GM12878 (cell line): Measurements from ENCODE around the gene CCRL2. TPM values are rescaled to one million over a fixed set of nuclear protein-coding genes. Genes with fewer than 3 reads are reported as not detected.

Source experiments
- ATAC-seq: fragments of 200-7000 bp; cut with Tn5 transposase; 3 replicates; pipeline ENCODE4 v1.9.1; 2020; ENCODE audit warnings: mild to moderate bottlenecking, moderate library complexity
- BruUV-seq: library from RNA; stranded (reverse); fragments of 400-500 nt; replicated peaks from 2 replicates; lab custom pipeline; 2021; lab: Mats Ljungman, UMichigan
- CTCF ChIA-PET: fragments of 300-600 bp; sonication (Branson Sonifier 250); formaldehyde crosslinking; extraction: SDS; loops from one replicate; lab custom pipeline; 2021; ENCODE audit warnings: inconsistent platforms; lab: Yijun Ruan, JAX
- POLR2A ChIA-PET: fragments of 350-600 bp; formaldehyde crosslinking; extraction: SDS; loops from one replicate; lab custom pipeline; 2021; ENCODE audit warnings: inconsistent platforms; lab: Charles Lee
- RAD21 ChIA-PET: fragments of 300-600 bp; sonication (Branson Sonifier 250); formaldehyde crosslinking; loops from one replicate; lab custom pipeline; 2023; ENCODE audit warnings: antibody characterized with exemption; ENCODE audit not compliant: unreplicated experiment; lab: Charles Lee
- SMC1A ChIA-PET: fragments of 300-600 bp; sonication (Branson Sonifier 250); formaldehyde crosslinking; loops from one replicate; lab custom pipeline; 2023; ENCODE audit not compliant: unreplicated experiment, uncharacterized antibody; lab: Charles Lee
- DNase-seq: peaks from one replicate; pipeline ENCODE4 v3.0.0-alpha.2; 2011; ENCODE audit warnings: low read depth, low spot score
- FAIRE-seq: peaks from 3 replicates; lab custom pipeline; 2011; peaks lifted over from hg19 to GRCh38; lab: Jason Lieb, UNC
- H2AFZ ChIP-seq: 2 replicates; pipeline ENCODE4 v1.6.0; 2011; ENCODE audit warnings: low read depth, low read length, control low read depth; ENCODE audit not compliant: control insufficient read depth
- H3K27ac ChIP-seq: 2 replicates; pipeline ENCODE4 v1.5.1; 2011; ENCODE audit warnings: control low read depth; ENCODE audit not compliant: control insufficient read depth, insufficient read depth
- H3K27me3 ChIP-seq, 2 experiments: replicated peaks in 1 of 2; 2 replicates each; pipeline versions ENCODE4 v1.6.0 to v1.6.1; 2011; ENCODE audit warnings: low read length in 1 of 2; ENCODE audit not compliant: control insufficient read depth in 2 of 2, insufficient read depth in 2 of 2
- H3K36me3 ChIP-seq, 2 experiments: 2 replicates each; pipeline ENCODE4 v1.5.1; 2011; ENCODE audit warnings: low read length in 1 of 2; ENCODE audit not compliant: control insufficient read depth in 2 of 2, insufficient read depth in 2 of 2
- H3K4me1 ChIP-seq: 2 replicates; pipeline ENCODE4 v1.6.1; 2011; ENCODE audit warnings: mild to moderate bottlenecking, low read length, moderate library complexity, mixed read lengths; ENCODE audit not compliant: control insufficient read depth, insufficient read depth
- H3K4me2 ChIP-seq: 2 replicates; pipeline ENCODE4 v1.6.0; 2011; ENCODE audit warnings: control low read depth; ENCODE audit not compliant: control insufficient read depth, insufficient read depth
- H3K4me3 ChIP-seq: fragments of 200-600 bp; sonication (generic); 2 replicates; pipeline ENCODE4 v1.5.1; 2016
- H3K79me2 ChIP-seq: 2 replicates; pipeline ENCODE4 v1.6.0; 2011; ENCODE audit warnings: low read length; ENCODE audit not compliant: control insufficient read depth, insufficient read depth
- H3K9ac ChIP-seq: 2 replicates; pipeline ENCODE4 v1.8.0; 2011; ENCODE audit warnings: low read length, control low read depth, mixed read lengths; ENCODE audit not compliant: control insufficient read depth, insufficient read depth
- H3K9me3 ChIP-seq: replicated peaks from 3 replicates; pipeline ENCODE4 v1.5.1; 2011; ENCODE audit warnings: mild to moderate bottlenecking, low read length; ENCODE audit not compliant: control insufficient read depth, insufficient read depth
- H4K20me1 ChIP-seq: 2 replicates; pipeline ENCODE4 v1.6.0; 2011; ENCODE audit not compliant: control insufficient read depth, insufficient read depth
- CHD2 ChIP-seq: IDR thresholded peaks from 2 replicates; pipeline ENCODE4 v1.6.1; 2011; ENCODE audit warnings: low read depth, low read length, improper control_type of control experiment, borderline replicate concordance
- RELA ChIP-seq: fragments of 450-650 bp; IDR thresholded peaks from 2 replicates; pipeline ENCODE4 v1.8.0; 2014; ENCODE audit warnings: borderline replicate concordance; ENCODE audit not compliant: partially characterized antibody
- SIX5 ChIP-seq: IDR thresholded peaks from 2 replicates; pipeline ENCODE4 v1.6.1; 2011; ENCODE audit warnings: mild to moderate bottlenecking, low read depth, low read length, moderate library complexity; ENCODE audit not compliant: severe bottlenecking
- WGBS: methylation state at CpG from one replicate; pipeline ENCODE4 v1.1.6; 2016; ENCODE audit warnings: low lambda C conversion rate; ENCODE audit not compliant: insufficient replicate concordance, insufficient coverage; ENCODE audit errors: missing lambda C conversion rate; 5-methylcytosine and 5-hydroxymethylcytosine counted together
- in situ Hi-C: fragments of 300-500 bp; cut with MboI; formaldehyde crosslinking; loops from 9 replicates; pipeline ENCODE4 v1.14.3; 2018; ENCODE audit warnings: mixed read lengths
- intact Hi-C: fragments of 100-400 bp; cut with micrococcal nuclease; formaldehyde crosslinking; loops from one replicate; pipeline ENCODE4 v1.14.2; 2022; ENCODE audit not compliant: unreplicated experiment
- polyA plus RNA-seq, 11 experiments: library from polyadenylated mRNA; depleted of rRNA in 4 of 11; unstranded in 6 of 11; stranded (reverse) in 5 of 11; fragments of >200 nt; fragmentation: Nextera tagmentation in 4 of 11; fragmentation: Illumina TruSeq in 1 of 11; extraction: Ambion mirVana in 4 of 11; extraction: Trizol in 1 of 11; gene quantifications; 1 replicate in 1 of 11; 2 replicates in 10 of 11; pipeline versions ENCODE4 v1.2.1 to v1.2.3, GENCODE V29; 2011 to 2016; ENCODE audit warnings: inconsistent platforms in 2 of 11, missing spikeins in 2 of 11, low read depth in 1 of 11
- total RNA-seq, 4 experiments: library from RNA; depleted of rRNA in 3 of 4; stranded (reverse); fragments of >200 nt in 3 of 4; fragmentation: Illumina TruSeq in 1 of 4; extraction: Trizol in 1 of 4; gene quantifications; 2 replicates each; pipeline versions ENCODE4 v1.2.1 to v1.2.3, GENCODE V29; 2013 to 2021

Gene CCRL2
- total and polyA plus RNA-seq, 10 of the 15 experiments (the other 5 are each of a cell fraction or from before 2014, with no cell fraction given) = 0.04 to 2.5 (median 1.8) TPM

DNA sequence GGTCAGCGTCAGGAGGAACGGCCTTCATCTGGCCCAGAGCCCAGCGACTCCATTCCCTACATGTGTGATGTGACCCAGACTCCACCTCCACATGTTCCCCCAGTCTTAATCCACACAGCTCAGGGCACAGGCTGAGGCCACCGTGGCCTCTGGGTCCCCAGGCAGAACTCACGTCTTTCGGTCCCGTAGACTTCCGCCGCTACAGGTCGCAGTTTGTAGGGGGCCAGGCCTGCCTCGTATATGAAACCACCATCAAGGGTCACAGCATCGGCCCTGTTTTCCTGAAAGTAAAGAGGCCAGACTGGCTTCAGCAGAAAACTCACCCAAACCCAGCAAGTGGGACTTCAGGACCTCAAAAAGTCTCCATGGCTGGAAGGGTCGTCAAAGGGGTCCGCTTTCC lies 49.1 kb downstream of the CCRL2 start:
- RAD21 ChIA-PET = no interaction called here
- TF ChIP-seq SIX5 = no peak
- no peak for TF ChIP-seq RELA
- no peak for TF ChIP-seq CHD2
- TF ChIP-seq, all 136 proteins: peak for 0
- Histone ChIP-seq H2AFZ (no peak overlapping the region), H3K4me1 (no peaks in the 10 kb centered on the region), H3K4me3 (no peak overlapping the region), H3K4me2 (no peak overlapping the region), H3K27me3 (peaks cover 1 to 2% of the 10 kb centered on the region in 2 experiments; a peak in 1 of 4 replicates), H3K9ac (no peak overlapping the region), H3K9me3 (no peaks in the 10 kb centered on the region; the same call in 2 of the 3 replicates), H3K79me2 (no peaks in the 10 kb centered on the region), H3K27ac (no peak overlapping the region), H4K20me1 (no peaks in the 10 kb centered on the region), H3K36me3 (no peaks in the 10 kb centered on the region)
- in situ Hi-C loops (no loop called here), intact Hi-C loops (no loop called here)
- FAIRE-seq (no peak), DNase-seq (no peak), ATAC-seq (no peak)
- 55% methylated on average over 14 of the region's 14 CpGs for WGBS
- ChIA-PET SMC1A (no interaction called here), POLR2A (no interaction called here), CTCF (no interaction called here)
- BruUV-seq = no TSS peak

Other genes starting within 250 kb of the CCRL2 start
Only the 7 nearest of the 8 such genes appear.
- gene CCR1, start 198.9 kb upstream of the CCRL2 start, total RNA-seq (2014; rRNA removed) = 8.3 and 10.1 TPM in 2 replicates
- gene CCR1, start 198.9 kb upstream of the CCRL2 start, total RNA-seq (2014; rRNA removed; fragmentation: Illumina TruSeq; extraction: Trizol) = 9.6 TPM in 2 replicates
- gene CCR1, start 198.9 kb upstream of the CCRL2 start, total RNA-seq (2021) = 6.4 and 7.3 TPM in 2 replicates
- 8.8 and 9.5 TPM in 2 replicates for gene CCR1, start 198.9 kb upstream of the CCRL2 start, polyA plus RNA-seq (2011; rRNA removed)
- gene CCR1, start 198.9 kb upstream of the CCRL2 start, polyA plus RNA-seq (2014; fragmentation: Illumina TruSeq; extraction: Trizol) = 11.0 and 13.2 TPM in 2 replicates
- 1 to 10 TPM; 3.4 to 3.7 TPM for gene CCR1, start 198.9 kb upstream of the CCRL2 start, polyA plus RNA-seq (2014; fragmentation: Nextera tagmentation; extraction: Ambion mirVana)
- 6.4 and 8.2 TPM in 2 replicates for gene CCR1, start 198.9 kb upstream of the CCRL2 start, polyA plus RNA-seq (2014; rRNA removed)
- gene CCR1, start 198.9 kb upstream of the CCRL2 start, polyA plus RNA-seq (2016; fragmentation: Nextera tagmentation; extraction: Ambion mirVana) = 1 to 10 TPM; 2.3 to 3.6 TPM
- 0.23 and 0.65 TPM in 2 replicates for gene CCR3, start 164.8 kb upstream of the CCRL2 start, total RNA-seq (2014; rRNA removed)
- gene CCR3, start 164.8 kb upstream of the CCRL2 start, total RNA-seq (2014; rRNA removed; fragmentation: Illumina TruSeq; extraction: Trizol) = 0.27 and 0.60 TPM in 2 replicates
- 0.41 and 0.66 TPM in 2 replicates for gene CCR3, start 164.8 kb upstream of the CCRL2 start, total RNA-seq (2021)
- not detected in 2 replicates for gene CCR3, start 164.8 kb upstream of the CCRL2 start, polyA plus RNA-seq (2011; rRNA removed)
- 0.65 and 0.78 TPM in 2 replicates for gene CCR3, start 164.8 kb upstream of the CCRL2 start, polyA plus RNA-seq (2014; fragmentation: Illumina TruSeq; extraction: Trizol)
- under 1 TPM; 0.53 TPM for gene CCR3, start 164.8 kb upstream of the CCRL2 start, polyA plus RNA-seq (2014; fragmentation: Nextera tagmentation; extraction: Ambion mirVana)
- 0.58 TPM in 2 replicates for gene CCR3, start 164.8 kb upstream of the CCRL2 start, polyA plus RNA-seq (2014; rRNA removed)
- under 1 TPM; 0.13 to 0.20 TPM for gene CCR3, start 164.8 kb upstream of the CCRL2 start, polyA plus RNA-seq (2016; fragmentation: Nextera tagmentation; extraction: Ambion mirVana)
- 3.6 and 4.4 TPM in 2 replicates for gene CCR2, start 53.1 kb upstream of the CCRL2 start, total RNA-seq (2014; rRNA removed)
- gene CCR2, start 53.1 kb upstream of the CCRL2 start, total RNA-seq (2014; rRNA removed; fragmentation: Illumina TruSeq; extraction: Trizol) = 4.3 and 4.4 TPM in 2 replicates
- gene CCR2, start 53.1 kb upstream of the CCRL2 start, total RNA-seq (2021) = 2.5 and 3.5 TPM in 2 replicates
- gene CCR2, start 53.1 kb upstream of the CCRL2 start, polyA plus RNA-seq (2011; rRNA removed) = not detected in 2 replicates
- gene CCR2, start 53.1 kb upstream of the CCRL2 start, polyA plus RNA-seq (2014; fragmentation: Illumina TruSeq; extraction: Trizol) = 3.6 and 4.1 TPM in 2 replicates
- gene CCR2, start 53.1 kb upstream of the CCRL2 start, polyA plus RNA-seq (2014; fragmentation: Nextera tagmentation; extraction: Ambion mirVana) = 1 to 10 TPM; 2.5 to 4.7 TPM
- gene CCR2, start 53.1 kb upstream of the CCRL2 start, polyA plus RNA-seq (2014; rRNA removed) = 2.1 and 2.7 TPM in 2 replicates
- 1 to 10 TPM; 1.9 to 2.7 TPM for gene CCR2, start 53.1 kb upstream of the CCRL2 start, polyA plus RNA-seq (2016; fragmentation: Nextera tagmentation; extraction: Ambion mirVana)
- 0.17 and 0.27 TPM in 2 replicates for gene CCR5, start 36.3 kb upstream of the CCRL2 start, total RNA-seq (2014; rRNA removed)
- gene CCR5, start 36.3 kb upstream of the CCRL2 start, total RNA-seq (2014; rRNA removed; fragmentation: Illumina TruSeq; extraction: Trizol) = 0.92 and 1.2 TPM in 2 replicates
- gene CCR5, start 36.3 kb upstream of the CCRL2 start, total RNA-seq (2021) = 1.2 TPM in 2 replicates
- gene CCR5, start 36.3 kb upstream of the CCRL2 start, polyA plus RNA-seq (2011; rRNA removed) = not detected in 2 replicates
- 1.6 TPM in 2 replicates for gene CCR5, start 36.3 kb upstream of the CCRL2 start, polyA plus RNA-seq (2014; fragmentation: Illumina TruSeq; extraction: Trizol)
- gene CCR5, start 36.3 kb upstream of the CCRL2 start, polyA plus RNA-seq (2014; fragmentation: Nextera tagmentation; extraction: Ambion mirVana) = under 1 TPM; 0.21 to 0.51 TPM
- gene CCR5, start 36.3 kb upstream of the CCRL2 start, polyA plus RNA-seq (2014; rRNA removed) = 0.94 and 1.2 TPM in 2 replicates
- gene CCR5, start 36.3 kb upstream of the CCRL2 start, polyA plus RNA-seq (2016; fragmentation: Nextera tagmentation; extraction: Ambion mirVana) = under 1 TPM; 0.49 to 0.82 TPM
- gene LTF, start 57.6 kb downstream of the CCRL2 start, total RNA-seq (2014; rRNA removed) = 0.44 TPM in 1 of 2 replicates, not detected in the other
- not detected in 2 replicates for gene LTF, start 57.6 kb downstream of the CCRL2 start, total RNA-seq (2014; rRNA removed; fragmentation: Illumina TruSeq; extraction: Trizol)
- 0.31 TPM in 1 of 2 replicates, not detected in the other for gene LTF, start 57.6 kb downstream of the CCRL2 start, total RNA-seq (2021)
- gene LTF, start 57.6 kb downstream of the CCRL2 start, polyA plus RNA-seq (2011; rRNA removed) = not detected in 2 replicates
- gene LTF, start 57.6 kb downstream of the CCRL2 start, polyA plus RNA-seq (2014; fragmentation: Illumina TruSeq; extraction: Trizol) = 0.03 TPM in 1 of 2 replicates, not detected in the other
- gene LTF, start 57.6 kb downstream of the CCRL2 start, polyA plus RNA-seq (2014; fragmentation: Nextera tagmentation; extraction: Ambion mirVana) = not detected
- not detected in 2 replicates for gene LTF, start 57.6 kb downstream of the CCRL2 start, polyA plus RNA-seq (2014; rRNA removed)
- gene LTF, start 57.6 kb downstream of the CCRL2 start, polyA plus RNA-seq (2016; fragmentation: Nextera tagmentation; extraction: Ambion mirVana) = not detected
- not detected in 2 replicates for gene RTP3, start 90.7 kb downstream of the CCRL2 start, total RNA-seq (2014; rRNA removed)
- not detected in 2 replicates for gene RTP3, start 90.7 kb downstream of the CCRL2 start, total RNA-seq (2014; rRNA removed; fragmentation: Illumina TruSeq; extraction: Trizol)
- gene RTP3, start 90.7 kb downstream of the CCRL2 start, total RNA-seq (2021) = not detected in 2 replicates
- gene RTP3, start 90.7 kb downstream of the CCRL2 start, polyA plus RNA-seq (2011; rRNA removed) = not detected in 2 replicates
- not detected in 2 replicates for gene RTP3, start 90.7 kb downstream of the CCRL2 start, polyA plus RNA-seq (2014; fragmentation: Illumina TruSeq; extraction: Trizol)
- gene RTP3, start 90.7 kb downstream of the CCRL2 start, polyA plus RNA-seq (2014; fragmentation: Nextera tagmentation; extraction: Ambion mirVana) = under 1 TPM in 1 of 2 experiments, not detected in 1; 0.06 TPM
- not detected in 2 replicates for gene RTP3, start 90.7 kb downstream of the CCRL2 start, polyA plus RNA-seq (2014; rRNA removed)
- not detected for gene RTP3, start 90.7 kb downstream of the CCRL2 start, polyA plus RNA-seq (2016; fragmentation: Nextera tagmentation; extraction: Ambion mirVana)
- not detected in 2 replicates for gene LRRC2, start 159.0 kb downstream of the CCRL2 start, total RNA-seq (2014; rRNA removed)
- gene LRRC2, start 159.0 kb downstream of the CCRL2 start, total RNA-seq (2014; rRNA removed; fragmentation: Illumina TruSeq; extraction: Trizol) = not detected in 2 replicates
- not detected in 2 replicates for gene LRRC2, start 159.0 kb downstream of the CCRL2 start, total RNA-seq (2021)
- not detected in 2 replicates for gene LRRC2, start 159.0 kb downstream of the CCRL2 start, polyA plus RNA-seq (2011; rRNA removed)
- not detected in 2 replicates for gene LRRC2, start 159.0 kb downstream of the CCRL2 start, polyA plus RNA-seq (2014; fragmentation: Illumina TruSeq; extraction: Trizol)
- gene LRRC2, start 159.0 kb downstream of the CCRL2 start, polyA plus RNA-seq (2014; fragmentation: Nextera tagmentation; extraction: Ambion mirVana) = not detected
- gene LRRC2, start 159.0 kb downstream of the CCRL2 start, polyA plus RNA-seq (2014; rRNA removed) = not detected in 2 replicates
- not detected for gene LRRC2, start 159.0 kb downstream of the CCRL2 start, polyA plus RNA-seq (2016; fragmentation: Nextera tagmentation; extraction: Ambion mirVana)